IMR-90 (cell line): Measurements from ENCODE around the gene GPR135.

Source experiments
- CHD1 ChIP-seq: IDR thresholded peaks from 2 replicates; pipeline ENCODE4 v1.6.1; 2012; ENCODE audit warnings: low read depth, low read length, improper control_type of control experiment
- CTCF ChIP-seq: conservative IDR thresholded peaks from 2 replicates; pipeline ENCODE4 v1.5.1; 2012; ENCODE audit warnings: mild to moderate bottlenecking, low read depth, low read length, improper control_type of control experiment
- MAFK ChIP-seq: IDR thresholded peaks from 2 replicates; pipeline ENCODE4 v1.6.1; 2012; ENCODE audit warnings: low read depth, low read length, improper control_type of control experiment
- MXI1 ChIP-seq: IDR thresholded peaks from 2 replicates; pipeline ENCODE4 v1.6.1; 2012; ENCODE audit warnings: low read depth, mild to moderate bottlenecking, low read length, moderate library complexity, borderline replicate concordance
- POLR2A ChIP-seq: IDR thresholded peaks from 2 replicates; pipeline ENCODE4 v1.6.1; 2012; ENCODE audit warnings: mild to moderate bottlenecking, low read depth, low read length
- SMC3 ChIP-seq: fragments of 150-350 bp; IDR thresholded peaks from 2 replicates; pipeline ENCODE4 v1.6.1; 2016; ENCODE audit warnings: low read depth, mild to moderate bottlenecking, antibody characterized with exemption, low read length, moderate library complexity
- TF ChIP-seq, protein P1 (sequence below): fragments of 150-350 bp; IDR thresholded peaks from 2 replicates; pipeline ENCODE4 v1.6.1; 2016; ENCODE audit warnings: low read depth, mild to moderate bottlenecking, low read length, moderate library complexity, borderline replicate concordance

DNA sequence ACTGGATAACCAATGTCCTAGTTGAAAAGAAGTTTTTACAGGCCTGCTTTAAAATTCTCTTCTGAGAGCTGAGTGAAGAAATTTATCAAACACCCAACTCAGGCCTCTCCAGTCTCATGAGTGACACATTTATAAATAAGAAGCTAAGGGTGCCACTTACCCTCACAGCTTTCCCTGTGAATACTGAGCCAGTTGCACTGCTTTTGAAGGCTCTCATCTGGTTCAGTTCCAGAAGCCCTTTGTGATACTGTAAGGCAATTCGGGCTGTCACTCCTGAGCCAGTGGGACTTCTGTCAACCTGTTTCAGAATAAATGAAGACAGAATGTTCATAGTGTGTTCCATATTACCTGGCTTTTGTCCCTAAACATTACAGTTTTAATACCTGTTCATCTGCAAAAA is 10.5 kb upstream of the GPR135 start:
- no peak for TF ChIP-seq CTCF
- no peak for TF ChIP-seq SMC3
- no peak for TF ChIP-seq MAFK
- no peak for TF ChIP-seq POLR2A
- TF ChIP-seq, protein P1, sequence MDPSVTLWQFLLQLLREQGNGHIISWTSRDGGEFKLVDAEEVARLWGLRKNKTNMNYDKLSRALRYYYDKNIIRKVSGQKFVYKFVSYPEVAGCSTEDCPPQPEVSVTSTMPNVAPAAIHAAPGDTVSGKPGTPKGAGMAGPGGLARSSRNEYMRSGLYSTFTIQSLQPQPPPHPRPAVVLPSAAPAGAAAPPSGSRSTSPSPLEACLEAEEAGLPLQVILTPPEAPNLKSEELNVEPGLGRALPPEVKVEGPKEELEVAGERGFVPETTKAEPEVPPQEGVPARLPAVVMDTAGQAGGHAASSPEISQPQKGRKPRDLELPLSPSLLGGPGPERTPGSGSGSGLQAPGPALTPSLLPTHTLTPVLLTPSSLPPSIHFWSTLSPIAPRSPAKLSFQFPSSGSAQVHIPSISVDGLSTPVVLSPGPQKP, result no peak
- no peak for TF ChIP-seq MXI1
- no peak for TF ChIP-seq CHD1
